Lung microvascular endothelial cell (primary cell): Measurements from ENCODE around the gene GPSM3. TPM values are rescaled to one million over a fixed set of nuclear protein-coding genes. Genes with fewer than 3 reads are reported as not detected.
"Not testable (repeated sequence)": the region's sequence is repeated elsewhere in the genome, so short reads cannot be mapped to it uniquely, and the experiment has no call there.

Experiments
- DNase-seq, 2 donors: peaks; one replicate each; pipeline versions ENCODE4 v3.0.0 to v3.0.0-alpha.2; 2010; ENCODE audit warnings: low read depth in 2 of 2
- total RNA-seq: library from RNA; depleted of rRNA; stranded (reverse); fragments of >200 nt; gene quantifications from 2 replicates; pipeline ENCODE4 v1.2.1, GENCODE V29; 2014

GPSM3 gene
- total RNA-seq, 1 donor from 2014 or later, result 6.2 TPM

DNA sequence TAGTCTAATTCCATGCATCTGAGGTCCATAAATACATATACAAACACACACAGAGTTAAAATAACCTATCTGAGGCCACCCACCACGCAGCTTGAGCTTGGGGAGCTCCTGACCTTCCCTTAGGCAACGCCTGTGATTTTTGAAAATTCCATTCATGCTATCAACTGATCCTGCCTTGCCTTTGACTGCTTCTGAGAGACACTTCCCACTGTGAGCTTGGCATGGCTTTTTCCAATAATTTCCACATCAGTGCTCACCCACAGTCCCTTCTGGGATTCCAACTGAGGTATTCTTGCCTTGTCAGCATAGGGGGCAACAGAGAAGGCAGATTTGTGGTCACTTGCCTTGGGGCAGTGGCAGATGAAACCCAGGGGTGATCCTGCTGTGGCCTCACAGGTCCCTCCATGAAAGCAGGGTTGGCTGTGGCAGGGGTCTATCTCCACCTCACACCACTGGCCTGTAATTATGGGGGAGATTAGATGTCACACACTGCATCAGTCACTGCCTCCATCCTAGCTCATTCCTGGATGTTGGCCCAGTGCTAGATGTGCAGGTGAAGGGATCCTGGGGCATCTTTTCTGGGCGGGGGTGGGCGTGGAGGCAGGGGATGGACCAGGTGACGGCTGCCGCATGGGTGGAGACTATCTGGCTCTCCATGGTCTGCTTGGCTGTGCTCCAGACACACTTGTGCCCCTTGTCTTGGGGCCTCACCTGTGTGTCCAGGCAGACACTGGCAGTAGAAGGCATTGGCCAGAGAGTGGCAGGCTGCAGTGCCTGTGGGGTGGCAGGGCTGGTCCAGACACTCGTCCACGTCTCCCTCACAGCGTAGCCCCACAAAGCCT, 11.2 kb upstream of the GPSM3 start:
- DNase-seq, result no peak

DNA sequence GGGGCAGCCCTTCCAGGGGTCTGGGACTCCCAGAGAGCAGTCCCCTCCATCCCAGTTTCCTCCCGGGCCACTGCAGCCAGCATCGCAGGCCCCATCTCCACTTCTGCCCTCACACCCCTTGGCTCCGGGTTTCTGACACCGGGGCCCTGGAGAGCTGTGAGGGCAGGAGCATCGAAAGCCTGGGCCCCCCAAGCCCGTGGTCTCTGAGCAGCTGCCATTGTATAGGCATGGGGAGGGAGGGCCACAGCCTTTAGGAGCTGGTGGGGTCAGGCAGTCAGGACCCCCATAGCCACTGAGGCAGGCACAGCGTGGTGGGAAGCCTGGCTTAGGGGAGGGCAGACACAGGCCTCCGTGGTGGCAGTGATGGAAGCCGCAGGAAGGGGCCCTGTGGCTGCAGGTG, 9.7 kb upstream of the GPSM3 start:
- no peak for DNase-seq

DNA sequence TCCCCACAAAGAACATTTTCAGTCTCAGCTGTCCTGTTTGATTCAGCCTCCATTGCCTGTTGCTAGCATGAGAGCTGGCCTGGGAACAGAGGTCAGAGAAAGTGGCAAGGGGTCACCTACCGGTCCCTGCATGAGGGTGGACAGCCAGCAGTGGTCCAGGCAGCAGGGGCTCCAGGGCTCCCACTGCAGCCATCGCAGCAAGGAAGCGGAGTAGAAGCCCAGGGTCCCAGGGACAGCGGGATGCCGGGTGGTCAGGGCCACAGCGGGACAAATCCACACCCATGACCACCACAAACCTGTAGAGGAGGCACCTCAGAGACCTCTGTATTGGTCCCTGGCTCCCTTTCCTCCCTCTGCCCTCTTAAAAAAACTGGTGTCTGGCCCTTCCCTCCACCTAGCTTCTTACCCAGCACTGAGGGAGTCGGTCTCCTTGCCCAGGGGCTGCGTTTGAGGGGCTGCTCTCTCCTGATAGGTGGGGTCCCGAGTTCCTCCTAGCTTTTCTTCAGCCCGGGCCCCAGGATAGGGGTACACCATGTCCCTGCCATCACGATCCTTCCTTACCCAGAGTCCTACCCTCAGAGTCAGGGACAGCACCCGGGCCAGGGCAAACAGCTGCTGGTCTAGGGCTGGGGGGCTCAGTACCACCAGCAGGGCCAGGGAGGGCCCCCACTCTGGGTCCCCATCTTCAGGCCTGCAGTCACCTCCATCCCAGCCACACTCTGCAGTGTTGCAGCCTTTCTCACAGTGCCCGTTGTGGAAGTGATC, 8.4 kb upstream of the GPSM3 start:
- no peak for DNase-seq

GRCh38 chr6:32198866-32199265, 6.4 kb upstream of the GPSM3 start:
- no peak for DNase-seq

DNA sequence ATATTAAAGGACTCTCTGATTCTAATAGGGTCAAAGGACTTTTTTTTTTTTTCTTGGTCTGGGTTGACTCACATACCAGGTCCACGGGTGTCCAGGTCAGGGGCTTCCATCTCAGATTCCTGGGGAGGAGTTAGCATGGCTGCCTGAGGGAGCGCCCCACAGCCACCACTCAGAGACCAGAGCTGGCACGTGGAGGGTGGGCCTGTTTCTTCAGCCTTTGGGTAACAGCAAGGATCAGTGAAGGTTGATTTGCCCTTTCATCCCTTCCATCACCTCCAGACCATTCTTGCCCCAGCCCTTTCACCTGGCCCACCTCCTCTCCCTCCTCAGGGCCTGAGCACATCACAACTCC, 5.9 kb upstream of the GPSM3 start:
- DNase-seq, result no peak

DNA sequence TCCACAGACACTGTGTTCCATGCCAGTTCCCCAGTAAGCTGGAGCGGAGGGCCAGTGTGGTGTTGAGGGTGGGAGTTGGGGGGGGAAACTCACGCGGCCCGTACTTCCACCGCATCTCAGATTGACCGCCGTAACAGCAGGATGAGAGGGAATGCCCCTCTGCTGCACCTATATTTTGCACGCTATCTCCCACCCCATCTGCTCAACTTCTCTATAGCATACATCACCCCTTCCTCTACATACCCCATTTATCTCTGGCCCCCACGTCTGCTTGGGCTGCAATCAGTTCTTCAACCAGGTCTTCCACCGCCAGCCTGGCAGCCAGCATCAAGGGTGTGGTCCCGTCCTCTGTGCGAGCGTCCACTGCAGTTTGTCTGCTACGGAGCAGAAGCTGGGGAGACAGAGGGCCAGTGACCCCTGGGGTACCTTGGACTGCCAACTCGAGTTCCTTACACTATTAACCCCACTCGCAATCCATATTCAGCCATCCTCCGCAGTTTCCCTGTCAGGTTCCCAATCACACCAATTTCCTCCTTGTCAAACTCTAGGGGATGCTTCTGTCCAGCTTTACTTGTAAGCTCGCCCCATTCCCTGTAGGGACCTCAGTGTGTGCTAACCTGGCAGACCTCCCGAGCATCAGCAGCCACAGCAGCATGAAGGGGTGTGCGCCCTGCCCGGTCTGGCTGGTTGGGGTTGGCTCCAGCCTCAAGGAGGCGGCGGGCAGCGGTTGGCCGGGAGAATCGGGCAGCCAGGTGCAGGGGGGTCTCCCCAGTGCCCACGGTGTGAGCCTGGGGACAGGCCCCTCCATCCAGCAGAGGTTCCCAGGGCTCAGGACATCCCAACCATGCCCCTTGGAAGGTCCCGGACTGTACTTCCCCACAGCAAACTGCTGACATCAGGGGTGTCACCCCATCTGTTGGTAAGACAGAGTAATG, 4.5 kb upstream of the GPSM3 start:
- DNase-seq, result peak; percentile 68 to 77

GRCh38 chr6:32195902-32196681, 3.6 kb upstream of the GPSM3 start:
- DNase-seq, result peak; percentile 99 to 100

DNA sequence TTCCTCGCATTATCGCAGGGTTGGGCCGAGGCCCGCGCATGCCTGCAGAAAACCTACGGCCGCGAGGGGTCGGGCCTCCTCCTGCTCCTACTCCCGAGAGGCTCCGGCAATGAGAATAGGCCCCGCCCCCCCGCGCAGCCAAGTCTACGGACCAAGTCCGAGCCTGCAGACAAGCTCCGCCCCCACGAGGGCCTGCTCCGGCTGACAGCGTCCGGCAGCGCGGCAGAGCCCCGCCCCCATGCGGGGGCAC, 3.1 kb upstream of the GPSM3 start:
- DNase-seq, result peak; percentile 100

- DNase-seq, result peak; percentile 41 to 76
Observed at GRCh38 chr6:32194825-32195651, 2.6 kb upstream of the GPSM3 start.

GRCh38 chr6:32194388-32194787, 1.9 kb upstream of the GPSM3 start:
- no peak for DNase-seq

- not testable (repeated sequence) for DNase-seq
Observed at GRCh38 chr6:32193096-32193495, 653 bp upstream of the GPSM3 start.

GRCh38 chr6:32191696-32192607, 491 bp downstream of the GPSM3 start:
- DNase-seq, result no peak

GRCh38 chr6:32190911-32191677, 1.3 kb downstream of the GPSM3 start:
- DNase-seq, result no peak

DNA sequence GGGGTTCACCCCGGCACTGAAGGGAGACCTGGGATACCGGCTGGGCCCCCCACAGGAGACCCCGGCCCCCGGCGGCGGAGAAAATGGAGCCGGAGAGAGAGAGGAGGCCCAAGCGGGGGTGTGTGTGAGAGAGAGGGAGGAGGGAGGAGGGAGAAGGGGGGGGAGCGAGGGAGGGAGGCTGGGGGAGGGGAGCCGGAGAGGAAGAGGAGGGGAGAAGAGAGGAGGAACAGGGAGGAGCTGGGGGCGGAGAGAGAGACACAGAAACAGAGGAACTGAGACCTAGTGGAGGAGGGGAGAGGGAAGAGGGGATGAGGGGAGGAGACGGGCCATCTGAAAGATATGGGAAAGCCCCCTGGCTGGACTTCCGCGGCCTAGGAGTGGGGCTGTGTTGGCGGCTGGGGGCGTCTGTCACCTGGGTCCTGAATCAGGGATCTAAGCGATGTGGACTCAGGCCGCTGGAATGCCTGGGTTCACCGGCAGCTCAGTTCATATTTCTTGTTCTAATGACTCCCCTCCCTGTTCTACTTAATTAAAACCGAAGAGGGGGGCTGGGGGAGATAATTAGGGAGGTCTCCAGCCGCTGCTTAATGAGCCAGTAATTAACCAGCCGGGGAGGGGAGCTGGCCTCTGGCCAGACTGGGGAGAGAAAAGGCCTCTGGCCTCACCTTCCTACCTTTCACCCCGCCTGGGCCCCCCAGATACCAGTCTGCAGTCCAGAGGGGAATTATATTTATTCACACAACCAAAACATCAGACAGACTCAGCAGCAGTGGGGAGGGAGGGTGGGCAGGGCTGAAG, 2.2 kb downstream of the GPSM3 start, which contains the start of gene PBX2:
TSS of gene PBX2 (minus strand) at position 149 of the 798 bp plus-strand sequence. CDS start 287 bp downstream, outside the sequence.
- peak; percentile 94 to 95 for DNase-seq

GRCh38 chr6:32189742-32190053, 2.7 kb downstream of the GPSM3 start:
- peak; percentile 23 to 24 for DNase-seq

- DNase-seq, result no peak
Observed at GRCh38 chr6:32189069-32189741, 3.2 kb downstream of the GPSM3 start.
